GM20431 (cell line): ENCODE measurements around the gene PPARG.

Source experiments
- in situ Hi-C: fragments of 300-500 bp; cut with MseI, MboI; formaldehyde crosslinking; loops from one replicate; pipeline ENCODE4 v1.15.0; 2020; ENCODE audit warnings: low sequenced_read_pairs; ENCODE audit not compliant: unreplicated experiment

Gene PPARG

DNA sequence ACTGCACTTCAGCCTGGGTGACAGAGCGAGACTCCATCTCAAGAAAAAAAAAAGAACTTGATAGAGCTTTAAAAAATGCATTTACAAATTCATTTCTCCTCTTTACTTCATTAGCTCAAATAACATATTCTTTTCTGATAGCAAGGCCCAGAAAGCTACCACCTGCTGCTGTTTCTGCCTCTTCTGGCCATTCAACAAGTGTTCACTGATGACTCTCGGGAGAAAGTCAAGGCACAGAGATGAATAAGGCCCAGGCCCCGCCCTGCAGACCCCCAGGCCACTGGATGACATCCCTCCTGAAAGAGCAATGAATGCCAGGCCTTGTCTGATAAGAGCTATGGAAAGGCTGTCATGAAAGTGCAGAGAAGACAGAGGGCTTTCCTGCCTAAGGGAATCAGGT, 181.8 kb downstream of the PPARG start:
- in situ Hi-C loops, result loop anchor here (10.0 kb wide), 1 partner anchor 326 kb away; no protein-coding TSS in a partner anchor

- in situ Hi-C loops, result loop anchor here (10.0 kb wide), 1 partner anchor 326 kb away; no protein-coding TSS in a partner anchor
Observed at GRCh38 chr3:12471241-12471640, 182.4 kb downstream of the PPARG start.

DNA sequence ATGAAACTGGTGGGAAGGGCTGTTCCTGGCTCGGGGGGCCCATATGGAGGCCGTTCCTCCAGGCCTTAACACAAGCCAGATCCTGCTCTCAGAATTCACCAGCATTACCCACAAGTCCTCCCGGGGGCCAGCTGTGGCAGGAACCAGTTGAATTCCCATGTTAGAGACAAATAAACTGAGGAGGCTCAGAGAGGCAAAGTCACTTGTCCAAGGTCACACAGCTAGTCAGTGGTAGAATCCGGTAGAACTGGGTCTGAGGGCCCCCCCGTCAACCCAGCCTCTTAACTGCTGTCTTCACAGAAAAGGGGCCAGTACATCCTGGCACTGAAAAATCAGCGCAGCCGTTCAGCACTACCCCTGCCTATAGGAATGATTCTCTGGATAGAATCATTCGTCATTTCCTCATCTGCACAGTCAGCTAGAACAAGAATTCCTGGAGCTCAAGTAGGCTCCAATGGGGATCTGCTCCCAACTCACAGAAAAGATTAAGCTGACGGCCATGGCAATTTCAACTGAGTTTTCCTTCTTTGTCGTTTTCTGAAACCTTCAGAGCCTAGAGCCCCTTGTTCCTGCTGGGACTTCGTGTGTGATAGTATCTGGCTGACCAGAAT, 183.2 kb downstream of the PPARG start:
- in situ Hi-C loops, result loop anchor here (10.0 kb wide), 1 partner anchor 327 kb away; no protein-coding TSS in a partner anchor

DNA sequence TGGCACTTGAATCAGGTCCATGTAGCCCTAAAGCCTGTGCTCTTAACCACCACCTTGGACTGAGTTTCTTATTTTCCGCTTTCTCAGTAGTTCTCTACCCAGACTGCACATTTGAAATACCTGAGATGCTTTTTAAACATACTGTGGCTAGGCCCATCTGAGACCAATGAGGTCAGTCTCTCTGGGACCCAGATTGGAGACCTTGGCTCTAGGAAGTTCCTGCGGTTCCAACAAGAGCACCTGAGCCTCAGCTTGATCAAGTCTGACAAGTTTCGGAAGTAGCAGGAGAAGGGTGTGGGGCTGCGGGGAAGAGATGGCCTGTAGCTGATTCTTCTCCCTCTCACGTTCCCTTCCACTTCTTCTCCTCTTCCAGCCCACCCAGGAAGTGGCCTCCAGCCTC, 183.9 kb downstream of the PPARG start:
- in situ Hi-C loops, result loop anchor here (10.0 kb wide), 1 partner anchor 328 kb away; no protein-coding TSS in a partner anchor

DNA sequence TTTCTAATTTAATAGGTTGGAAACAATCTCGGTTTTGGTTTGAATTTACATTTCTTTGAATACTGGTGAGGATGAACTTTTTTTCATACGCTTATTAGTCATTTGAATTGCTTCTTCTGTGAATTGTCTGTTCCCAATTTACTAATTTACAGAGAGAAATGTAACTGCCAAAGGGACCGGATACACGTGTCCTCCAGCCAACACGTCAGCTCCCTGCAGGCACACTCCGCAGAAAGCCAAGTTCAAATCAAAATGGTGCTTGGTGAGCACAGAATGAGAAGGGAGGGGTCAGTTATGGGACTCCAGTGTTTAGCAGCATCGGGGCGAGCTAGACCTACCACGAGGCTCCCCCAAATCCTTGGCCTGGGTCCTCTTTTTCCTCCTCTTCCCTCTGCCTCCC, 184.6 kb downstream of the PPARG start:
- in situ Hi-C loops, result loop anchor here (10.0 kb wide), 1 partner anchor 329 kb away; no protein-coding TSS in a partner anchor

DNA sequence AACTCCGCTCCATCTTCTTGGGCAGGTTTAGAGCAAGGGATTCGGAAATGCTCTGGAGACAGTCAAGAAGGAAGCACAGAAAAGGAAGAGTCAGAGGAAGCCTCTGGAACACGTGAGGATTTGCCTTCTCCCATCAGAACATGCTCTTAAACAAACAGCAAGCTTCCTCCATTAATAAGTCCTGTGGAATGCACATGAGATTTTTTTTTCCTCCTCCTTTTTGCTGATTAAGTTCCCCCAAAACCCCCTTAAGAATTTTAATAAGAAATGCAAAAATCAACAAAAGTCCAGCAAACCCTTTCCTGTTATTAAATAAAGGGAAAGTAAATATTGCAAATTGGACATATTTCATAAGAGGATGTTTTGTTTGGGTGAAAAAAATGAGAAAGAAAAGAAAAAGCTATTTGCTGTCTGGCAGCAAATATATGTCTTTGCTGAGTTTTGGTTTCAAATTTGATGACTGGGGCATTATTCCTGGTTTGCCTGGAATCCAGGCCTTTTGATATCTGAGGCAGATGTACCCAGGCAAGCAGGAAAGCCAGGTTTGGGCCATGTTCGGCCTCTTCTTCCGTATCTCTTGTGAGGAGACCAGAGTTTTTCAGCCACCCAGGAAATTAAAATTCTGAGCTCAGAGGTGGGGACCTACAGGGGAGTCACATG, 187.5 kb downstream of the PPARG start:
- in situ Hi-C loops, result loop anchor here (10.0 kb wide), 1 partner anchor 332 kb away; no protein-coding TSS in a partner anchor

DNA sequence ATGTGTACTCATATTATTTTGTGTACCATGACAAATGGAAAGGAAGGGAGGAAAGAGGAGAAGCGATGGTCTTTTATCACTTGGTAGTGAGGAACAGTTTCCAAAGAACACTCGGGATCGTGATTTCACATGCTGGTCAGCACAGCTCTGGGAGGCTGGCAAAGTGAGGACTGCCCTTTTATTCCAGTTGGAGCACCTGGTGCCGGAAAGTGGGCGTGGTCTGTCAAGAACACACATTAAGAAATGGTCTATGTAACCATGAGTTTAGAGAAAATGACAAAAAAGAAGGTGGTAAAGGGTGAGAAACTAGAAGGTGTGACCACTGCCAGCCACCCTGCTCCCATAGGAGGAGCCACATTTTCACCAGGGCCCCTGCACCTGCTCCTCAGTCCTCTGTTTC, 188.4 kb downstream of the PPARG start:
- in situ Hi-C loops, result loop anchor here (10.0 kb wide), 1 partner anchor 332 kb away; no protein-coding TSS in a partner anchor

- in situ Hi-C loops, result loop anchor here (10.0 kb wide), 1 partner anchor 334 kb away; no protein-coding TSS in a partner anchor
Observed at GRCh38 chr3:12478326-12478725, 189.5 kb downstream of the PPARG start.

GRCh38 chr3:12479198-12479597, 190.3 kb downstream of the PPARG start:
- in situ Hi-C loops, result loop anchor here (10.0 kb wide), 1 partner anchor 334 kb away; no protein-coding TSS in a partner anchor

DNA sequence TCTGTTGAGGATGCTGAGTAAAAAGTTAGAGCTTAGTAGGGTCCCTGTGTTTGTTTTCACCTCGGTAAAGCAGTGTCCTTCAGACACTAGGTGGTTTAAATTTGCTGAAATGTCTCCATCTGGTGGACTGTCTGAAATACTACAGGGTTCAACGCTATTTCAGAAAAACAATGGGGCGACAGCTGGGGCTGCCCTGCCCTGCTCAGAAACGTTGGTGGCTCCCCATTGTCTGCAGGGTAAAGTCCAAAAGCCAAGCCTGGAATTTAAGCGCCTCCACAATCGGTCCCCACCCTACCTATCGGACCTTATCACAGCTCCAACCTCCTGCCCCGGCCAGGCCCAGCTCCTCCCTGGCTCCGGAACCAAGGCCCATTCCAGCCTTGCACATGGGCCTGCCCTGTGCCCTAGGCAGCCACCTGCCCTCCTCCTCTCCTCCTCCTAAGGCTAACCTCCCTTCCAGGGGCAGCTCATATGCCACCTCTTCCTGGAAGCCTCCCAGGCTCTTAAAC, 191.1 kb downstream of the PPARG start:
- in situ Hi-C loops, result loop anchor here (10.0 kb wide), 1 partner anchor 335 kb away; no protein-coding TSS in a partner anchor

- in situ Hi-C loops, result no loop called here
Observed at GRCh38 chr3:12483410-12483809, 194.5 kb downstream of the PPARG start.

DNA sequence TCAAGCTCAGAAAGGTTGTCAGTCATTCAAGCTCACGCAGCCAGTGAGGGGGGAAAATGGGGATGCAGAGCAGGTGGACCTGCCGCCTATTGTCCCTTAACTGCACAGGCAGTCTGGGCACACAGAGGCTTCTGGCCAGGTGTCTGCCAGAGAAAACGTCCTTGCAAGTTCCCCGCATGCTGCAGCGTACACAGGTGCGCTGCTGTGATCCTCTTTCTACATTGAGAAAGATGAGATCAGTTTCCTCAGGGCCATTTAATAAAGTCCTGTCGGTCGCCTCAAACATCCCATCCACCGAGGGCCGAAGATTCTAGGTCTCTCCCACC, 195.0 kb downstream of the PPARG start:
- in situ Hi-C loops, result no loop called here
